HEK293T (cell line): ENCODE results near the gene NR3C2.

ENCODE experiments used
- ARNT ChIP-seq: fragments of 450-650 bp; IDR thresholded peaks from 2 replicates; pipeline ENCODE4 v1.6.1; 2017; ENCODE audit warnings: mild to moderate bottlenecking
- BHLHE40 ChIP-seq: fragments of 450-650 bp; IDR thresholded peaks from 2 replicates; pipeline ENCODE4 v1.6.1; 2016; ENCODE audit warnings: mild to moderate bottlenecking, moderate library complexity, borderline replicate concordance
- ELF4 ChIP-seq: fragments of 450-650 bp; IDR thresholded peaks from 2 replicates; pipeline ENCODE4 v1.6.1; 2017; ENCODE audit warnings: antibody characterized with exemption
- FOXA1 ChIP-seq: fragments of 450-650 bp; IDR thresholded peaks from 2 replicates; pipeline ENCODE4 v1.6.1; 2016; ENCODE audit warnings: mild to moderate bottlenecking
- FOXM1 ChIP-seq: fragments of 450-650 bp; IDR thresholded peaks from 2 replicates; pipeline ENCODE4 v1.6.1; 2017; ENCODE audit warnings: mild to moderate bottlenecking, borderline replicate concordance
- PKNOX1 ChIP-seq: fragments of 450-650 bp; IDR thresholded peaks from 2 replicates; pipeline ENCODE4 v1.6.1; 2016
- SP1 ChIP-seq: fragments of 450-650 bp; IDR thresholded peaks from 2 replicates; pipeline ENCODE4 v1.6.1; 2017
- SUZ12 ChIP-seq: fragments of 450-650 bp; IDR thresholded peaks from 2 replicates; pipeline ENCODE4 v1.6.1; 2016; ENCODE audit warnings: mild to moderate bottlenecking

- TF ChIP-seq SP1 (no peak), SUZ12 (no peak), BHLHE40 (no peak), FOXA1 (no peak), PKNOX1 (no peak), FOXM1 (no peak), ELF4 (no peak), ARNT (no peak)
Measured at GRCh38 chr4:148103597-148104355, 338.4 kb downstream of the NR3C2 start.
